Ovary (tissue), 3 donors: ENCODE data around the gene OPRL1.

Experiments
- CTCF ChIP-seq, 3 donors: fragments of 450-650 bp in 2 of 3; fragments of 200-600 bp in 1 of 3; IDR thresholded peaks; one replicate each; pipeline versions ENCODE4 v1.5.1 to v1.8.0; 2016 to 2022; ENCODE audit warnings: antibody characterized with exemption in 3 of 3, mild to moderate bottlenecking in 1 of 3
- EP300 ChIP-seq: sonication (generic); formaldehyde crosslinking; IDR thresholded peaks from one replicate; pipeline ENCODE4 v1.6.1; 2017; ENCODE audit warnings: antibody characterized with exemption
- POLR2A ChIP-seq: fragments of 450-650 bp; IDR thresholded peaks from one replicate; pipeline ENCODE4 v1.6.1; 2017; ENCODE audit warnings: antibody characterized with exemption, mild to moderate bottlenecking, moderate library complexity
- donor health status: DM: no; HTN: no; CAD: no.

DNA sequence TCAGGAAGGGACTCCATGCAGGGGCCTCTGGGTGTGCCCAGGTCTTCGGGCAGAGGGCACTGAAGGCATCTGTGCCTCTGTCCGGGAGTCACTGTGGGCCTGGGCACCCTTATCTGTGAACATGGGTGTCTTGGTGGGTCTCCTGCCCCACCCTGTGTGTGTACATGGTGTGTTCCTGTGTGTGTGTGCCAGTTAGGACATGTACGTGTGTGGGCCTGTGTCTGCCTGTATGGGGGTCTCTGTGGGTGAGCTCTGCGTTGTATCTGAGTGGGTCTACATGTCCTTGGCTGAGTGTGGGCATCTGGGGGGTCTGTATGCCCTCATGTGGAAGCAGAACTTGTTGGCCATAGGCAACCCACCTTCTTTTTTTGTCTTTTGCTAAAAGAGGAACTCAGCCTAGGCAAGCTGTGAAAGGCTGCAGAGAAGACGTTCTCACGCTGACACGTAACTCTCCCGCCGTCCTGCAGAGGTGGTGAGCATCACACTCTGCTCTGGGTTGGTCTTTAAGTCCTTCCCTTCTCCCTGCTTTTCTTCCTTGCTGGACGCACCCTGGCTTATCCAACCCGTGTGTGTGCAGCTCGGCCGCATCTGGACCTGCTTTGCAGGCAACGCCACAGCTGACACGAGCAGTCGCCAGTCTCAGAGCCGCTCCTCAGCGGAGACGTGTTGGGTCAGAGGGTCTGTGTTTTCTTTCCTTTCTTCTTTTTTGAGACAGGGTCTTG, 28.0 kb downstream of the OPRL1 start:
- TF ChIP-seq CTCF (IDR thresholded peaks at IDR 0.05), result no peak
- TF ChIP-seq EP300, result no peak
- no peak for TF ChIP-seq POLR2A
